Peyer's patch (tissue), 4 donors: ENCODE measurements around the gene DNAJC6. TPM values are rescaled to one million over a fixed set of nuclear protein-coding genes. Genes with fewer than 3 reads are reported as not detected.

ENCODE experiments used
- DNase-seq, 3 donors: peaks; one replicate each; pipeline ENCODE4 v3.0.0-alpha.2; 2017 to 2019
- H3K27ac ChIP-seq, 4 donors: fragments of 200-600 bp; sonication (generic); one replicate each; pipeline ENCODE4 v1.5.1; 2016 to 2019
- H3K27me3 ChIP-seq, 2 donors: fragments of 200-600 bp; sonication (generic); one replicate each; pipeline ENCODE4 v1.5.1; 2019
- H3K36me3 ChIP-seq, 3 donors: fragments of 200-600 bp; sonication (generic); one replicate each; pipeline ENCODE4 v1.5.1; 2016 to 2019
- H3K4me1 ChIP-seq, 4 donors: fragments of 200-600 bp; sonication (generic); one replicate each; pipeline ENCODE4 v1.5.1; 2016 to 2019
- H3K4me3 ChIP-seq, 4 donors: fragments of 200-600 bp; sonication (generic); 1 replicate in 3 of 4; 2 replicates in 1 of 4; pipeline ENCODE4 v1.5.1; 2016 to 2019; ENCODE audit warnings: mild to moderate bottlenecking in 1 of 4
- H3K9me3 ChIP-seq, 4 donors: fragments of 200-600 bp; sonication (generic); one replicate each; pipeline ENCODE4 v1.5.1; 2016 to 2019; ENCODE audit warnings: mild to moderate bottlenecking in 1 of 4
- POLR2A ChIP-seq, 2 donors: fragments of 450-650 bp; IDR thresholded peaks; one replicate each; pipeline ENCODE4 v1.5.1; 2017; ENCODE audit warnings: antibody characterized with exemption in 2 of 2, mild to moderate bottlenecking in 2 of 2, moderate library complexity in 2 of 2
- total RNA-seq, 4 donors: library from RNA; depleted of rRNA; stranded (reverse); fragments of >200 nt; gene quantifications; one replicate each; pipeline ENCODE4 v1.1.0, GENCODE V29; 2016
- TF ChIP-seq, protein P1 (sequence below), 6 experiments: fragments of 450-650 bp in 4 of 6; fragments of 200-600 bp in 2 of 6; sonication (generic) in 1 of 6; IDR thresholded peaks; one replicate each; pipeline ENCODE4 v1.5.1; 2017 to 2019; ENCODE audit warnings: antibody characterized with exemption in 6 of 6, mild to moderate bottlenecking in 3 of 6, moderate library complexity in 1 of 6

DNAJC6 gene
- total RNA-seq, 4 donors from 2014 or later, result 0.35 to 1.7 (median 0.76) TPM; not detected in 1

DNA sequence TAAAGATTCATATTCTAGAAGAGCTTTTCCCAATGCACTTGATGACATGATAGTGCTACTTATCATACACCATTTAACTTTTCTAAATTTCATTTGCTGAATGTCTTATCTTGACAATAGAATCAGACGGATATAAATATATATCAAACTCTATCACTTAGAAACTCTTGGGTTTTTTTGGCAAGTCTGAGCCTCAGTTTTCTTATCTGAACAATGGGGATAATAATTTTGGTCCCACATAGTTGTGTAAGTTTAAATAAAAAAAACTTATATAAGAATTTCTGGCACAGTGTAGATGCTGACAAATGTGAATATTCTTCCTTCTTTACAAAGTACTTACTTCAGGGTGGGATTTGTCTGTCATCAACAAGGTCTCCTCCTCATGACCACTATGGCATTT is 89.7 kb downstream of the DNAJC6 start:
- Histone ChIP-seq H3K27me3 (no peaks in the 10 kb centered on the region), H3K4me3 (no peak overlapping the region), H3K27ac (no peak overlapping the region), H3K36me3 (no peaks in the 10 kb centered on the region), H3K9me3 (no peaks in the 10 kb centered on the region), H3K4me1 (no peaks in the 10 kb centered on the region)
- TF ChIP-seq, protein P1, sequence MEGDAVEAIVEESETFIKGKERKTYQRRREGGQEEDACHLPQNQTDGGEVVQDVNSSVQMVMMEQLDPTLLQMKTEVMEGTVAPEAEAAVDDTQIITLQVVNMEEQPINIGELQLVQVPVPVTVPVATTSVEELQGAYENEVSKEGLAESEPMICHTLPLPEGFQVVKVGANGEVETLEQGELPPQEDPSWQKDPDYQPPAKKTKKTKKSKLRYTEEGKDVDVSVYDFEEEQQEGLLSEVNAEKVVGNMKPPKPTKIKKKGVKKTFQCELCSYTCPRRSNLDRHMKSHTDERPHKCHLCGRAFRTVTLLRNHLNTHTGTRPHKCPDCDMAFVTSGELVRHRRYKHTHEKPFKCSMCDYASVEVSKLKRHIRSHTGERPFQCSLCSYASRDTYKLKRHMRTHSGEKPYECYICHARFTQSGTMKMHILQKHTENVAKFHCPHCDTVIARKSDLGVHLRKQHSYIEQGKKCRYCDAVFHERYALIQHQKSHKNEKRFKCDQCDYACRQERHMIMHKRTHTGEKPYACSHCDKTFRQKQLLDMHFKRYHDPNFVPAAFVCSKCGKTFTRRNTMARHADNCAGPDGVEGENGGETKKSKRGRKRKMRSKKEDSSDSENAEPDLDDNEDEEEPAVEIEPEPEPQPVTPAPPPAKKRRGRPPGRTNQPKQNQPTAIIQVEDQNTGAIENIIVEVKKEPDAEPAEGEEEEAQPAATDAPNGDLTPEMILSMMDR (IDR thresholded peaks at IDR 0.05), result no peak
- no peak for DNase-seq

DNA sequence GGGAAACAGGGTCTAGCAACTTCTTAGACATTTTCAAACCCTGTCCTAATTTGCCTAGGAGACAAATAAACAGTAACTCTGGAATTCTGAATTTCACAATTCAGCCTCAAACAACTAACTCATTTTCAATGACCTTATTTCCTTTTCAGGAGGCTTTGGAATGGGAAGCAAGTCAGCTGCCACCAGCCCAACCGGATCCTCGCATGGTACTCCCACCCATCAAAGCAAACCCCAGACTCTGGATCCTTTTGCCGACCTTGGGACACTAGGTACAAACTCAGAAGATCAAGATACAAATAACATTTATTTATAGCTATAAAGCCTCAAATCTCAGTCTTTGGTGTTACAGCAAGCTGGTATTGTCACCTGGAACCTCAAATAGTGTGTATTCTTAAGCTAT is 92.3 kb downstream of the DNAJC6 start:
- no peaks in the 10 kb centered on the region for H3K4me1 ChIP-seq
- no peaks in the 10 kb centered on the region for H3K9me3 ChIP-seq
- no peak overlapping the region for H3K4me3 ChIP-seq
- no peak for DNase-seq
- TF ChIP-seq, protein P1 (IDR thresholded peaks at IDR 0.05), result no peak
- no peak for TF ChIP-seq POLR2A (IDR thresholded peaks at IDR 0.05)
- no peaks in the 10 kb centered on the region for H3K27me3 ChIP-seq
- H3K36me3 ChIP-seq, result no peaks in the 10 kb centered on the region
- H3K27ac ChIP-seq, result no peak overlapping the region

DNA sequence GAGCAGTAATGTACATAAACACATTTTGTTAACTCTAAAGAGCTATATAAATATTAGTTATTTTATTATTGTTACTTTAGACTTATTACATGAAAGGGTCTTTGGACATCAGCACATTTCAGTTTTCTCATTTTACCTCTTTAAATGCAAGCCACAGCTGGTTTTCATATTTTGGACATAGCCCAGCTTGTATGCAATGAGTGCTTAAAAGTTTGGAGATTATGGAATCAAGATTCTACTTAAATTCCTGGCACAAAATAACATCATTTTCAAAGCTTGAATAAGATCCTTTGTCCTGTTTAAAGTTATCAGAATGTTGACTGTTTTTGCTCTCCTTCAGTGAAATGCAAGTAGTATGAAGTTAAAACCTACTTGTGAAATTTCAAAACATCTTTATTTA is 95.6 kb downstream of the DNAJC6 start:
- no peak for TF ChIP-seq POLR2A (IDR thresholded peaks at IDR 0.05)
- TF ChIP-seq, protein P1 (IDR thresholded peaks at IDR 0.05), result no peak
- no peaks in the 10 kb centered on the region for H3K27me3 ChIP-seq
- no peak overlapping the region for H3K4me3 ChIP-seq
- no peak overlapping the region for H3K27ac ChIP-seq
- no peaks in the 10 kb centered on the region for H3K9me3 ChIP-seq
- H3K4me1 ChIP-seq, result no peaks in the 10 kb centered on the region
- DNase-seq, result no peak
- H3K36me3 ChIP-seq, result no peaks in the 10 kb centered on the region

DNA sequence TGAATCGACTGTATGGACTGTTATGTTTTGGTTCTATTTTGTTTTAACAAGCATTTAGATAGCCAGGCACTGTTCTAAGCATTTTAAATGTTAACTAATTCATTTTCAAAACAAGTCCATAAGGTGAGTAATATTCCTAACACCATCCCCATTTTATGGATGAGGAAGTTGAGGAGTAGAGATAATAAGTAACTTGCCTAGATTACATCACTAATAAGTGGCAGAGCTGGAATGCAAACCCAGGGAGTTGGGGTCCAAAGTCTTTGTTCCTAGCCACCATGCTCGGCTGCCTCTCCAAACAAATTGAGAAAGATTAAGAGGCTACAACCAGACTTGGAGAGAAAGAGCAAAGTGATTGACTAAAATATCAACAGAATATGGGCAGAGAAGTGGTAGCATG is 98.5 kb downstream of the DNAJC6 start:
- no peaks in the 10 kb centered on the region for H3K9me3 ChIP-seq
- no peak for TF ChIP-seq POLR2A (IDR thresholded peaks at IDR 0.05)
- TF ChIP-seq, protein P1 (IDR thresholded peaks at IDR 0.05), result no peak
- H3K4me3 ChIP-seq, result no peak overlapping the region
- no peak for DNase-seq
- no peaks in the 10 kb centered on the region for H3K4me1 ChIP-seq
- H3K27me3 ChIP-seq, result no peaks in the 10 kb centered on the region
- H3K36me3 ChIP-seq, result no peaks in the 10 kb centered on the region
- H3K27ac ChIP-seq, result no peak overlapping the region

DNA sequence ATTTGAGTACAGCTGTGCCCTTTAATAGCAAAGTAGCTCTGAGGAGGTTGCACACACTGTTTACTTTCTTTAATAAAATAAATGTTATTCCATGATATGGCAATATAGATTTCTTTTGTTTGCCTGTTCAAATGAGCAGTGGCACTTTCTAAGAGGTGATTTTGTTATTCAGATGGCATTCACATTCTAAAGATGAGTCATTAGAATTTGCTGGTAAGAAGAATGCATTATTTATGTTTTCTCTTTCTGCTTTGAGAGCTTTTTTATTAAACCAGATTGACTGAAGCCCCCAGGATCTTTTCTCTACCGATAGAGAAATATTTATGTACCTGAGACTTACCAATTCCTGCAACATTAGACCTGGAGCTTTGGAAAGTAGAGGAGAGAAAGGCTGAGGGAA is 100.0 kb downstream of the DNAJC6 start:
- no peak for TF ChIP-seq POLR2A (IDR thresholded peaks at IDR 0.05)
- TF ChIP-seq, protein P1 (IDR thresholded peaks at IDR 0.05), result no peak
- H3K4me1 ChIP-seq, result no peaks in the 10 kb centered on the region
- H3K4me3 ChIP-seq, result no peak overlapping the region
- no peaks in the 10 kb centered on the region for H3K9me3 ChIP-seq
- DNase-seq, result no peak
- H3K36me3 ChIP-seq, result no peaks in the 10 kb centered on the region
- no peak overlapping the region for H3K27ac ChIP-seq
- H3K27me3 ChIP-seq, result no peaks in the 10 kb centered on the region

DNA sequence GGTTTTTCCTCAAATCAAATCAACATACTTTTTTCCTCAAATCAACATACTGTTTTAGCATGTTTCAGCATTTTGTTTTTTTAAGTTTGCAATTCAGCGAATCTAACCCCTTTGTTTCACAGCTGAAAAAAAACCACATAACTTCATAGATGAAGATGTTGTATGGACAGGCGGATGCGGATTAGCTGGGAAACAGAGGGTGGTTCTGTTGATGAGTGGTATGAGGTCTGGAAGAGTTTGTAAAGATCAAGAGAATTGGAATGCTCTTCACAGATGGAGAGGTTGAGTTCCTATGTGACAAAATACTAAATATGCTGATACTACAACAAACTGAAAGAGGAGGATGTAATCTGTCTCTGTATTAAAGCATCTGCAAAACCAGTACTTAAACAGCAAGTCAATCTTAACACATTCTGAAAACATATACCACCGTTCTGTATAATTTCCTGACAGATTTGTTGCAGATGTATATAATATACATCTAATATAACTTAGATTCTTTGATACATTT is 100.5 kb downstream of the DNAJC6 start:
- DNase-seq, result no peak
- no peak overlapping the region for H3K27ac ChIP-seq

More for the DNA sequence above, 100.5 kb downstream of the DNAJC6 start:
- TF ChIP-seq, protein P1 (IDR thresholded peaks at IDR 0.05), result no peak
- TF ChIP-seq POLR2A (IDR thresholded peaks at IDR 0.05), result no peak
- Histone ChIP-seq H3K4me1 (no peaks in the 10 kb centered on the region), H3K9me3 (no peaks in the 10 kb centered on the region), H3K4me3 (no peak overlapping the region), H3K36me3 (no peaks in the 10 kb centered on the region), H3K27me3 (no peaks in the 10 kb centered on the region)
